ENCODE measurements around the gene ARHGEF17.

GRCh38 chr11:73390601-73391565, 82.8 kb downstream of the ARHGEF17 start:
- TF ChIP-seq POLR2AphosphoS5 (IDR thresholded peaks at IDR 0.05) (no peak), CTCF (IDR thresholded peaks at IDR 0.05) (no peak), EP300 (IDR thresholded peaks at IDR 0.05) (no peak), POLR2A (IDR thresholded peaks at IDR 0.05) (no peak)

Data from stomach (tissue), 4 donors.